GM12872 (cell line): ENCODE data around the gene SHISA9.

ENCODE experiments used
- TF ChIP-seq, protein P1 (sequence below): IDR thresholded peaks from 3 replicates; pipeline ENCODE4 v1.5.1; 2011; ENCODE audit warnings: low read depth, mild to moderate bottlenecking, low read length, moderate library complexity; ENCODE audit not compliant: insufficient read depth

The SHISA9 gene

DNA sequence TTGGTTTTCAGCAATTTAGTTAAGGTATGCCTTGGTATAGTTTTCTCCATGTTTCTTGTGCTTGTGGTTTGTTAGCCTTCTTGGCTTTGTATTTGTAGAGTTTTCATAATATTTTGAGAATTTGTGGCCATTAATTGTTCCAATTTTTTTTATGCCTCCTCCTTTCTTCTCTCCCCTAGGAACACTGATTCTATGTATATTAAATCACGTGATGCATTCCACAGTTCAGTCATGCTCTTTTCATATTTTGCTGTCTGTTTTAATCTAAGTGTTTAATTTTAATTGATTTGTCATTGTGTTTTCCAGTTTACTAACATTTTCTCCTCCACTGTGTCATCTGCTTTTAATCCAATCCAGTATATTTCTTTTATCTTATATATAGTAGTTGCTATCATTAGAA is 263.6 kb downstream of the SHISA9 start:
- TF ChIP-seq, protein P1, sequence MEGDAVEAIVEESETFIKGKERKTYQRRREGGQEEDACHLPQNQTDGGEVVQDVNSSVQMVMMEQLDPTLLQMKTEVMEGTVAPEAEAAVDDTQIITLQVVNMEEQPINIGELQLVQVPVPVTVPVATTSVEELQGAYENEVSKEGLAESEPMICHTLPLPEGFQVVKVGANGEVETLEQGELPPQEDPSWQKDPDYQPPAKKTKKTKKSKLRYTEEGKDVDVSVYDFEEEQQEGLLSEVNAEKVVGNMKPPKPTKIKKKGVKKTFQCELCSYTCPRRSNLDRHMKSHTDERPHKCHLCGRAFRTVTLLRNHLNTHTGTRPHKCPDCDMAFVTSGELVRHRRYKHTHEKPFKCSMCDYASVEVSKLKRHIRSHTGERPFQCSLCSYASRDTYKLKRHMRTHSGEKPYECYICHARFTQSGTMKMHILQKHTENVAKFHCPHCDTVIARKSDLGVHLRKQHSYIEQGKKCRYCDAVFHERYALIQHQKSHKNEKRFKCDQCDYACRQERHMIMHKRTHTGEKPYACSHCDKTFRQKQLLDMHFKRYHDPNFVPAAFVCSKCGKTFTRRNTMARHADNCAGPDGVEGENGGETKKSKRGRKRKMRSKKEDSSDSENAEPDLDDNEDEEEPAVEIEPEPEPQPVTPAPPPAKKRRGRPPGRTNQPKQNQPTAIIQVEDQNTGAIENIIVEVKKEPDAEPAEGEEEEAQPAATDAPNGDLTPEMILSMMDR, result no peak

DNA sequence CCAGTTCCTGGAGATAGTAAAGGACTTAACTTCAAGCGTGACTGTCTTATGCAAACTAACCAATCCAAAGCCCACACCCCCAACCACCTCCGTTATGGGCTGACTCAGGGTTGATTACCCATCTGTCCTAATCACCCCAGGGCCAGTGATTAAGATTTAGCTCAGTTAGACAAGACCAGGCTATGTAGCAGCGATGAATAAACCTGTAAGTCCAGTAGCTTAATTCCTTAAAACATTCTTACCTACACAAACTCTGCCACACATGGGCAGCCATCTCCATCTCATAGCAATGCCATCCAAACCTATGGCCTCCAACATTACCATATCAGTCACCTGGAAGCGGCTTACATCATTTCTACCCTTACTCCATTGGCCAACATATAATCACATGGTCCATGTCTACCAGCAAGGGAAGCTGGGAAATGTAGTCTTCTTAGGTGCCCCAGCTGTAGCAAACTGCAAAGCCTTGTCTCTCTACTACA is 266.7 kb downstream of the SHISA9 start:
- TF ChIP-seq, protein P1, result no peak

DNA sequence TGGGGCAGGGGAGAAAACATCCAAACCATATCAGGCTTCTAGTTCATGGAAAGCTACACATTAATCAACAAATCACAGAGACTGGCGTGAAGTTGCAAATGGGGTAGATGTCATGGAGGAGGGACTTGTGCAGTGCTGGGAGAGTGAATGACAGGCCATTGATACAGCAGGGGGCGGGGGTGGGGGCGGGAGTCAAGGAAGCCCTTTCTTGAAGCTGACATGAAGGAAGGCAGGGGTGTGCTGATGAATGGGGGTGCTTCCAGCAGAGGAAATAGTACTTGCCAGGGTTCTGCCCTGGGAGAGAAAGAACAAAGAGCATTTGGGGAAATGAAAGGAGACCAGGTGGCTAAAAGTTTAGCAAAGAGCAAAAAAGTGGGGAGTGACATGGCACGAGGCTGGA is 269.9 kb downstream of the SHISA9 start:
- TF ChIP-seq, protein P1, result no peak

DNA sequence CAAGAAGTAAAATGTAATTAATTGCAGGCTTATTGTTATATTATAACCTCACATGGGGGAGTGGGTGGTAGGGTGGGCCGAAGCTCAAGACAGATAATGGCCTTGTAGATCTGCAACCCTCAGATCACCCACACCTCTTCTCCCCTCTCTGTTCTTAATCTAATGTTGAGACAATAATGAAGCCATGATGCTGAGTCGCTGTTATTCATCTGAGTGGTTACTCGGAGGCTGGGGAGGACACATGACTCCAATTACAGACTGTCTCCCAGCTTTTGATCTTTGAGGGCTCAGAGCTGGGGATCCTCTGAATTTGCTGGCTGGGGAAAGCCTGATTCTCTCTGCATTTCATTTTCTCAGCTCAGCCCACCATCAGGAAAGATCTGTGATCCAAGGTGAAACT is 275.3 kb downstream of the SHISA9 start:
- TF ChIP-seq, protein P1, result no peak

DNA sequence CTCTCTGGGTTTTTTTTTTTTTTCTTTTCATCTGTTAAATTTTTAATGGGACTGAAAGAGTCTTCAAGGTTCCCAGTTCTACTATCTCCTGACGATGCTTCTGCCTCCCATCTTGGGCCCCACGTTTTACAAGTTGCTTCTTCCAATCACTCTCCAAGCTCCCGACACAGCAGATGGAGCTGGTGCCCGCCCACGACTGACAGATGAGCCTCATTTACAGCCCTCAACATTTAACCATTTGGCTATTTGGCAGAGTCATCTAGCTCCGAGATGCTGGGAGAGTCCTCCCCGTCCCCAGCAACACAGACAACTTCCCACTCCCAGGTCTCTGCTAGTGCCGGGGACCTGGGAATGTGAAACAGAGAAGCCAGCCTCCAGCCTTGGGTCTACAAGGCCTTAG is 276.9 kb downstream of the SHISA9 start:
- TF ChIP-seq, protein P1, result no peak

DNA sequence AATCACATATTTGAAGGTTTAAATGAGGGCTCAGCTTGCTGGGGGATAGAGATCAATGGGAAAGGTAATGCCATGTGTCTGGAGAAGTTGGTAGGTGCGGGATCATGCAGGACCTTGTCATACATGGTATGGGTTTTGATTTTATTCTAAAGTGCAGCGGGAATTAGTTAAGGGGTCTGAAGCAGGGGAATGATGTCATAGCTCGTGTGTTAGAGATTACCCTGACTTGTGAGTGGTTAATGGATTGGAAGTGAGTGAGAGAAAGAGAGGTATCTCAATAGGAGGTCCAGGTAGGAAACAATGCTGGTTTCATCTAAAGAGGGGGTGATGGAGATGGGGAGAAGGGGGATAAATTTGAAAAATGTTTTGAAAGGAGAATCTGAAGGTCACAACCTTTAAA is 280.0 kb downstream of the SHISA9 start:
- TF ChIP-seq, protein P1, result no peak

DNA sequence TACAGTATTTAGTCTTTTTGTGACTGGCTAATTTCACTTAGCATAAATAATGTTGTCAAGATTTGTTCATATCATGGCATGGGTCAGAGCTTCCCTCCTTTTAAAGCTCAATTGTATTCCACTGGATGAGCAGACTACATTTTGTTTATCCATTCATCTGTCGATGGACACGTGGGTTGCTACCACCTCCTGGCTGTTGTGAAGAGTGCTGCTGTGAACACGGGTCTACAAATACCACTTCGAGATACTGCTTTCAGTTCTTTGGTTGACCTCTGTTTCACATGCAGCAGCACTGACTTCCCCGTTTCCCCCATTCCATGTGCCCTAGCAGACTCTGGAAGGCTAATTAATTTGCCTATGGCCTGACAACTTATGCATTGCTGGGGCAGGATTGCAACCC is 285.4 kb downstream of the SHISA9 start:
- TF ChIP-seq, protein P1, result no peak

DNA sequence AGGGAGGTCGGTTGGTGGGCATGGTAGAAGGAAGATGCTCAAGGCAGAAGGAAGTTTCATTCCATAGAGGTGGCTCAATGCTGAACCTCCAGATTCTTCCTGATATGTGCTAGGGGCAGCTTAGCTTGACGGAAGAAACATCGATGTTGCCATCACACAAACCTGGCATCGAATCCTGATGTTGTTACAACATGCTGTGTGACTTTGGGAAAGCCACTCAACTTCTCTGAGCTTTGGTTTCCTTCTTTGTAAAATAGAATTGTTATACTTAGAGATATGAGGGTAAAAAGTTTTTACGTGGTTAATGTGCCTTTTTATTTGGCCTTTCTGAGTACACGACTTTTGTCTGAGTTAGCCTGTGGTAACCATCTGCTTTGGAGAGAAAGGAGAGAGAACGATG is 287.9 kb downstream of the SHISA9 start:
- TF ChIP-seq, protein P1, result no peak
